ENCODE measurements around the gene CFAP45. TPM values are rescaled to one million over a fixed set of nuclear protein-coding genes. Genes with fewer than 3 reads are reported as not detected.

The CFAP45 gene
- total RNA-seq, 1 experiment from 2014 or later = 0.48 TPM

- TF ChIP-seq MYBL2 (CRISPR knock-in tag; IDR thresholded peaks at IDR 0.05) (no peak), SMAD3 (CRISPR knock-in tag; IDR thresholded peaks at IDR 0.05; ENCODE audit: borderline replicate concordance) (no peak), FOXP1 (CRISPR knock-in tag; IDR thresholded peaks at IDR 0.05; ENCODE audit: borderline replicate concordance) (no peak), IRF2 (CRISPR knock-in tag; IDR thresholded peaks at IDR 0.05; ENCODE audit: borderline replicate concordance, low read depth) (no peak), ZNF232 (CRISPR knock-in tag; IDR thresholded peaks at IDR 0.05) (no peak), GTF2I (CRISPR knock-in tag; conservative IDR thresholded peaks at IDR 0.05) (no peak)
Measured at GRCh38 chr1:159835356-159835755, 64.6 kb downstream of the CFAP45 start (continued).

GRCh38 chr1:159832309-159832708, 67.7 kb downstream of the CFAP45 start:
- Mint-ChIP-seq H3K36me3 (no peaks in the 10 kb centered on the region), H3K4me1 (peaks cover 8% of the 10 kb centered on the region), H3K9me3 (no peaks in the 10 kb centered on the region), H3K27me3 (ENCODE audit: low read depth) (peaks cover 18% of the 10 kb centered on the region), H3K27ac (no peak overlapping the region), H3K4me3 (no peak overlapping the region)
- ATAC-seq = no peak
- DNase-seq (ENCODE audit: low spot score) = no peak
- TF ChIP-seq ZNF263 (CRISPR knock-in tag; IDR thresholded peaks at IDR 0.05; ENCODE audit: low read depth) (no peak), ZNF219 (CRISPR knock-in tag; IDR thresholded peaks at IDR 0.05; ENCODE audit: borderline replicate concordance) (no peak), TCF7 (CRISPR knock-in tag; IDR thresholded peaks at IDR 0.05; ENCODE audit: low read depth) (no peak), SMAD3 (CRISPR knock-in tag; IDR thresholded peaks at IDR 0.05; ENCODE audit: borderline replicate concordance) (no peak), ZNF317 (CRISPR knock-in tag; IDR thresholded peaks at IDR 0.05; ENCODE audit: borderline replicate concordance, low read depth) (no peak), TP53 (CRISPR knock-in tag; IDR thresholded peaks at IDR 0.05) (no peak)
- TF ChIP-seq, protein P1, sequence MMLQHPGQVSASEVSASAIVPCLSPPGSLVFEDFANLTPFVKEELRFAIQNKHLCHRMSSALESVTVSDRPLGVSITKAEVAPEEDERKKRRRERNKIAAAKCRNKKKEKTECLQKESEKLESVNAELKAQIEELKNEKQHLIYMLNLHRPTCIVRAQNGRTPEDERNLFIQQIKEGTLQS (CRISPR knock-in tag; conservative IDR thresholded peaks at IDR 0.05) = no peak
- TF ChIP-seq, protein P2, sequence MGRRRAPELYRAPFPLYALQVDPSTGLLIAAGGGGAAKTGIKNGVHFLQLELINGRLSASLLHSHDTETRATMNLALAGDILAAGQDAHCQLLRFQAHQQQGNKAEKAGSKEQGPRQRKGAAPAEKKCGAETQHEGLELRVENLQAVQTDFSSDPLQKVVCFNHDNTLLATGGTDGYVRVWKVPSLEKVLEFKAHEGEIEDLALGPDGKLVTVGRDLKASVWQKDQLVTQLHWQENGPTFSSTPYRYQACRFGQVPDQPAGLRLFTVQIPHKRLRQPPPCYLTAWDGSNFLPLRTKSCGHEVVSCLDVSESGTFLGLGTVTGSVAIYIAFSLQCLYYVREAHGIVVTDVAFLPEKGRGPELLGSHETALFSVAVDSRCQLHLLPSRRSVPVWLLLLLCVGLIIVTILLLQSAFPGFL (CRISPR knock-in tag; IDR thresholded peaks at IDR 0.05; ENCODE audit: borderline replicate concordance) = no peak
- TF ChIP-seq, protein P3, sequence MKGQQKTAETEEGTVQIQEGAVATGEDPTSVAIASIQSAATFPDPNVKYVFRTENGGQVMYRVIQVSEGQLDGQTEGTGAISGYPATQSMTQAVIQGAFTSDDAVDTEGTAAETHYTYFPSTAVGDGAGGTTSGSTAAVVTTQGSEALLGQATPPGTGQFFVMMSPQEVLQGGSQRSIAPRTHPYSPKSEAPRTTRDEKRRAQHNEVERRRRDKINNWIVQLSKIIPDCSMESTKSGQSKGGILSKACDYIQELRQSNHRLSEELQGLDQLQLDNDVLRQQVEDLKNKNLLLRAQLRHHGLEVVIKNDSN (CRISPR knock-in tag; IDR thresholded peaks at IDR 0.05) = no peak
- TF ChIP-seq, protein P4, sequence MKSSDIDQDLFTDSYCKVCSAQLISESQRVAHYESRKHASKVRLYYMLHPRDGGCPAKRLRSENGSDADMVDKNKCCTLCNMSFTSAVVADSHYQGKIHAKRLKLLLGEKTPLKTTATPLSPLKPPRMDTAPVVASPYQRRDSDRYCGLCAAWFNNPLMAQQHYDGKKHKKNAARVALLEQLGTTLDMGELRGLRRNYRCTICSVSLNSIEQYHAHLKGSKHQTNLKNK (CRISPR knock-in tag; IDR thresholded peaks at IDR 0.05) = no peak
- ChIA-PET CTCF (interaction anchor here (0.8 to 6.0 kb wide), 8 partner anchors 19 to 174 kb away, joined by 3 to 41 read pairs (median 6); partner anchors contain the start of gene DUSP23), POLR2A (no interaction called here)

- Mint-ChIP-seq H3K4me3 (no peak overlapping the region), H3K27ac (no peak overlapping the region), H3K4me1 (peaks cover 8% of the 10 kb centered on the region), H3K9me3 (no peaks in the 10 kb centered on the region), H3K36me3 (no peaks in the 10 kb centered on the region), H3K27me3 (ENCODE audit: low read depth) (peaks cover 18% of the 10 kb centered on the region)
- POLR2A ChIA-PET = no interaction called here
- CTCF ChIA-PET = interaction anchor here (0.8 to 6.0 kb wide), 9 partner anchors 10 to 175 kb away, joined by 3 to 41 read pairs (median 5); partner anchors contain the start of gene DUSP23
- TF ChIP-seq IRF2 (CRISPR knock-in tag; IDR thresholded peaks at IDR 0.05; ENCODE audit: borderline replicate concordance, low read depth) (no peak), ELF4 (CRISPR knock-in tag; IDR thresholded peaks at IDR 0.05; ENCODE audit: low read depth) (no peak), OVOL2 (CRISPR knock-in tag; IDR thresholded peaks at IDR 0.05; ENCODE audit: borderline replicate concordance) (no peak), MXD4 (CRISPR knock-in tag; IDR thresholded peaks at IDR 0.05; ENCODE audit: borderline replicate concordance) (no peak)
- ATAC-seq (peak; percentile 20; the same call in 1 of the 2 replicates), DNase-seq (ENCODE audit: low spot score) (no peak)
Measured at GRCh38 chr1:159831412-159832141, 68.4 kb downstream of the CFAP45 start.
